22Rv1 (cell line): ENCODE data around the gene ATPAF1.

ENCODE experiments used
- CTCF ChIP-seq: fragments of 450-650 bp; IDR thresholded peaks from 2 replicates; pipeline ENCODE4 v1.5.1; 2017; ENCODE audit warnings: mild to moderate bottlenecking
- ZFX ChIP-seq: fragments of 450-650 bp; IDR thresholded peaks from 2 replicates; pipeline ENCODE4 v1.6.1; 2017; ENCODE audit warnings: antibody characterized with exemption, borderline replicate concordance

GRCh38 chr1:46637444-46638083 lies 30.6 kb downstream of the ATPAF1 start:
- TF ChIP-seq CTCF (no peak), ZFX (no peak)
